22Rv1 (cell line): Measurements from ENCODE around the gene CORO2B.

ENCODE experiments used
- H3K27ac ChIP-seq: fragments of 450-650 bp; 2 replicates; pipeline ENCODE4 v1.5.1; 2017
- CTCF ChIP-seq: fragments of 450-650 bp; IDR thresholded peaks from 2 replicates; pipeline ENCODE4 v1.5.1; 2017; ENCODE audit warnings: mild to moderate bottlenecking
- ZFX ChIP-seq: fragments of 450-650 bp; IDR thresholded peaks from 2 replicates; pipeline ENCODE4 v1.6.1; 2017; ENCODE audit warnings: antibody characterized with exemption, borderline replicate concordance

CORO2B gene

GRCh38 chr15:68612979-68613740 lies 34.4 kb downstream of the CORO2B start:
- no peak overlapping the region for H3K27ac ChIP-seq

GRCh38 chr15:68614286-68615035 lies 35.7 kb downstream of the CORO2B start:
- H3K27ac ChIP-seq = no peak overlapping the region
- TF ChIP-seq CTCF (no peak), ZFX (no peak)

More at GRCh38 chr15:68612979-68613740, 34.4 kb downstream of the CORO2B start:
- TF ChIP-seq CTCF (no peak), ZFX (no peak)

- H3K27ac ChIP-seq = no peak overlapping the region
- TF ChIP-seq CTCF = no peak
- TF ChIP-seq ZFX = no peak
Measured at GRCh38 chr15:68615301-68615700, 36.5 kb downstream of the CORO2B start.

- H3K27ac ChIP-seq = no peak overlapping the region
Measured at GRCh38 chr15:68615811-68616210, 37.0 kb downstream of the CORO2B start.

GRCh38 chr15:68616397-68616796 lies 37.6 kb downstream of the CORO2B start:
- TF ChIP-seq CTCF (no peak), ZFX (no peak)
- H3K27ac ChIP-seq = no peak overlapping the region

More at GRCh38 chr15:68615811-68616210, 37.0 kb downstream of the CORO2B start:
- TF ChIP-seq CTCF (no peak), ZFX (no peak)

- H3K27ac ChIP-seq = no peak overlapping the region
- no peak for TF ChIP-seq CTCF
Measured at GRCh38 chr15:68617001-68617400, 38.2 kb downstream of the CORO2B start.

GRCh38 chr15:68617777-68618176 lies 39.0 kb downstream of the CORO2B start:
- no peak overlapping the region for H3K27ac ChIP-seq
- TF ChIP-seq CTCF (no peak), ZFX (no peak)
